ENCODE data around the gene COL5A2.

COL5A2 gene

DNA sequence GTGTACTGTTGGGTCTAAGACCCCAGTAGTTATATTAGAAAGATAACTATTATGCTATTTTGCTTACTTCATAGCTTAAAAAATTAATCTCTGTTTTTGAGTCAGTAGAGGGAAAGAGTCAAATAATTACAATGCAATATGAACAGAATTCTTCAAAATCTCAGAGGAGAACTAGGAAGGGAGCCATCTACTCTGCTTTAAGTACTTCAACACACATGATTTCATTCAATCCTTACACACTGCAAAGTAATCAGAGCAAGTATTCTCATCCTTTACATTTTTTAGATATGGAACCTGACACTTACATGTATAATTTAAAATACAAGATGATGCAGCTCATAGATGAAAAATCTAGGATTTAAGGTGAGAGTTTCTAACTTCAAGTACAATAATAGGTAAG, 27.7 kb downstream of the COL5A2 start:
- Histone ChIP-seq H3K4me3 (IDR thresholded peaks at IDR 0.05; ENCODE audit: insufficient read depth, low read depth, low read length) (no peak overlapping the region), H2AFZ (ENCODE audit: low read depth) (no peak overlapping the region), H3K79me2 (ENCODE audit: insufficient read depth, low read depth) (no peaks in the 10 kb centered on the region), H3K36me3 (ENCODE audit: insufficient read depth) (no peaks in the 10 kb centered on the region), H3K27me3 (ENCODE audit: insufficient read depth, low read depth) (no peaks in the 10 kb centered on the region), H3K4me1 (ENCODE audit: low read depth, poor library complexity, severe bottlenecking) (no peaks in the 10 kb centered on the region), H3K9ac (no peak overlapping the region), H3K4me2 (no peak overlapping the region), H4K20me1 (ENCODE audit: insufficient read depth) (no peaks in the 10 kb centered on the region), H3K27ac (no peak overlapping the region)
- TF ChIP-seq, protein P1, sequence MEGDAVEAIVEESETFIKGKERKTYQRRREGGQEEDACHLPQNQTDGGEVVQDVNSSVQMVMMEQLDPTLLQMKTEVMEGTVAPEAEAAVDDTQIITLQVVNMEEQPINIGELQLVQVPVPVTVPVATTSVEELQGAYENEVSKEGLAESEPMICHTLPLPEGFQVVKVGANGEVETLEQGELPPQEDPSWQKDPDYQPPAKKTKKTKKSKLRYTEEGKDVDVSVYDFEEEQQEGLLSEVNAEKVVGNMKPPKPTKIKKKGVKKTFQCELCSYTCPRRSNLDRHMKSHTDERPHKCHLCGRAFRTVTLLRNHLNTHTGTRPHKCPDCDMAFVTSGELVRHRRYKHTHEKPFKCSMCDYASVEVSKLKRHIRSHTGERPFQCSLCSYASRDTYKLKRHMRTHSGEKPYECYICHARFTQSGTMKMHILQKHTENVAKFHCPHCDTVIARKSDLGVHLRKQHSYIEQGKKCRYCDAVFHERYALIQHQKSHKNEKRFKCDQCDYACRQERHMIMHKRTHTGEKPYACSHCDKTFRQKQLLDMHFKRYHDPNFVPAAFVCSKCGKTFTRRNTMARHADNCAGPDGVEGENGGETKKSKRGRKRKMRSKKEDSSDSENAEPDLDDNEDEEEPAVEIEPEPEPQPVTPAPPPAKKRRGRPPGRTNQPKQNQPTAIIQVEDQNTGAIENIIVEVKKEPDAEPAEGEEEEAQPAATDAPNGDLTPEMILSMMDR (conservative IDR thresholded peaks at IDR 0.05; ENCODE audit: low read depth, low read length) = no peak

DNA sequence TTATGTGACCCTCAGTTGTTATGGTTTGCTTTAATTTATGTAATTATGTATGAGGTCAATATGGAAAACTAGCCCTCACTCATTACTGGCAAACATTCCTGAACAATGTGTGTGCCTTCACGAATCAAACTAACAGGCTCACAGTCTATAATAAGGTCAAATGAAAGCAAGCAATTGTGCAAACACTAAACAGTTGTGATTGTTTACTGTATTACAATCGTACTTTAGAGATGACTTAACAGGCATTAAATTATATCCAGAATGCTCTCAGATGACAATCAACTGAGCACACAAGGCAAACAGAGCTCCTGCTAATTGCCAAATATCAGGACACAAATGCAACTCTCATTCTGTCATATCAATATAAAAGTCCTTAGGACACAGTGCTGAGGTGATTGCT, 29.5 kb downstream of the COL5A2 start:
- no peaks in the 10 kb centered on the region for H3K79me2 ChIP-seq (ENCODE audit: insufficient read depth, low read depth)
- TF ChIP-seq, protein P1 (conservative IDR thresholded peaks at IDR 0.05; ENCODE audit: low read depth, low read length) = no peak
- H3K4me2 ChIP-seq = no peak overlapping the region
- H3K9ac ChIP-seq = no peak overlapping the region
- no peaks in the 10 kb centered on the region for H3K27me3 ChIP-seq (ENCODE audit: insufficient read depth, low read depth)
- no peaks in the 10 kb centered on the region for H3K4me1 ChIP-seq (ENCODE audit: low read depth, poor library complexity, severe bottlenecking)
- no peak overlapping the region for H2AFZ ChIP-seq (ENCODE audit: low read depth)
- no peaks in the 10 kb centered on the region for H4K20me1 ChIP-seq (ENCODE audit: insufficient read depth)
- H3K4me3 ChIP-seq (IDR thresholded peaks at IDR 0.05; ENCODE audit: insufficient read depth, low read depth, low read length) = no peak overlapping the region
- no peak overlapping the region for H3K27ac ChIP-seq
- no peaks in the 10 kb centered on the region for H3K36me3 ChIP-seq (ENCODE audit: insufficient read depth)

DNA sequence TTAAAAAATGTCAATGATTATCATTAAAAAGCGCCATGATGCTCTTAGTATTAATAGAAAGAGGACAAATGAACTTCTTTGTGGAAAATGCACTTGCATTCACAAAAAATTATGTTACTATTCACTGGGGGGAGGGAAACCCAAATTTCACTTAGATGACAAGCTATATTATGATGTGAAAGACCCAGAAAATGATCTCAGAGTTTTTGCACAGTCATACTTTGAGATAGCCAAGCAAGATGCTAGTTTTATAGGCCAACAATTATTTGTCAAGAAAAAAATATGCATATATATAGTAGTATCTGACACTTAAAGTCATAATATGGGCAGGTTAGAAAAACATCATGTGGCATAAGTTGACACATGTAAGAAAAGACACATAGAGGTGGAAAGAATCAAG, 31.6 kb downstream of the COL5A2 start:
- H3K9ac ChIP-seq = no peak overlapping the region
- TF ChIP-seq, protein P1 (conservative IDR thresholded peaks at IDR 0.05; ENCODE audit: low read depth, low read length) = no peak

DNA sequence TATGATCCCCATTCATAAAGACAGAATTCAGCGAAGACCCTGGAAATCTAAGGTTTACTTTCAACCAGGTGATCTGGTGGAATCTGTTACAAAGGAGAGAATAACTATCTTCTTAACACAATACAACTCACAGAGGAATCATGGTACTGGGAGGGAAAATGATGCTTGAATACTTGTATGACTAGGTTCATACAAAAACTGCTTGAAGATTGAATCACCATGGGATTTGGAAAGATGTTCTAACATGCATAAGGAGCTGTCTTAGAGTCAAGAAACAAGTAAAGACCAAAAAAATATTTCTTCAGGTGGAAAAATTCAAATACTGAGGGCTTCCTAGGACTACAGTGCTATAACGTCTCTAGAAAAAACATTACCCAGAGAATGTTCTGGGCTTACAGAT, 32.2 kb downstream of the COL5A2 start:
- no peaks in the 10 kb centered on the region for H3K4me1 ChIP-seq (ENCODE audit: low read depth, poor library complexity, severe bottlenecking)
- H3K9ac ChIP-seq = no peak overlapping the region
- no peaks in the 10 kb centered on the region for H3K27me3 ChIP-seq (ENCODE audit: insufficient read depth, low read depth)
- no peak overlapping the region for H3K4me3 ChIP-seq (IDR thresholded peaks at IDR 0.05; ENCODE audit: insufficient read depth, low read depth, low read length)
- H3K36me3 ChIP-seq (ENCODE audit: insufficient read depth) = no peaks in the 10 kb centered on the region
- H3K79me2 ChIP-seq (ENCODE audit: insufficient read depth, low read depth) = no peaks in the 10 kb centered on the region
- H4K20me1 ChIP-seq (ENCODE audit: insufficient read depth) = no peaks in the 10 kb centered on the region
- H2AFZ ChIP-seq (ENCODE audit: low read depth) = no peak overlapping the region
- H3K27ac ChIP-seq = no peak overlapping the region
- no peak overlapping the region for H3K4me2 ChIP-seq
- TF ChIP-seq, protein P1 (conservative IDR thresholded peaks at IDR 0.05; ENCODE audit: low read depth, low read length) = no peak

More for the DNA sequence above, 31.6 kb downstream of the COL5A2 start:
- H2AFZ ChIP-seq (ENCODE audit: low read depth) = no peak overlapping the region
- H3K4me2 ChIP-seq = no peak overlapping the region
- no peaks in the 10 kb centered on the region for H3K27me3 ChIP-seq (ENCODE audit: insufficient read depth, low read depth)
- H4K20me1 ChIP-seq (ENCODE audit: insufficient read depth) = no peaks in the 10 kb centered on the region
- no peak overlapping the region for H3K4me3 ChIP-seq (IDR thresholded peaks at IDR 0.05; ENCODE audit: insufficient read depth, low read depth, low read length)
- H3K4me1 ChIP-seq (ENCODE audit: low read depth, poor library complexity, severe bottlenecking) = no peaks in the 10 kb centered on the region
- no peak overlapping the region for H3K27ac ChIP-seq
- H3K79me2 ChIP-seq (ENCODE audit: insufficient read depth, low read depth) = no peaks in the 10 kb centered on the region
- no peaks in the 10 kb centered on the region for H3K36me3 ChIP-seq (ENCODE audit: insufficient read depth)

Measured in KMS-11 (cell line).